ENCODE measurements around the gene ARL8B.
A peak's percentile ranks its signal among the peaks of the same experiment; 100 is the strongest.
"Not testable (repeated sequence)": the region's sequence is repeated elsewhere in the genome, so short reads cannot be mapped to it uniquely, and the experiment has no call there.

Gene ARL8B

GRCh38 chr3:5149306-5149880, 27.3 kb downstream of the ARL8B start:
- no peak for DNase-seq

GRCh38 chr3:5151586-5151985, 29.5 kb downstream of the ARL8B start:
- no peak for DNase-seq

- DNase-seq = no peak
Observed at GRCh38 chr3:5153074-5153473, 31.0 kb downstream of the ARL8B start.

GRCh38 chr3:5155241-5155640, 33.1 kb downstream of the ARL8B start:
- no peak for DNase-seq

GRCh38 chr3:5160321-5160720, 38.2 kb downstream of the ARL8B start:
- DNase-seq = no peak

- no peak for DNase-seq
Observed at GRCh38 chr3:5160940-5161858, 39.1 kb downstream of the ARL8B start.

- DNase-seq = no peak
Observed at GRCh38 chr3:5162102-5162501, 40.0 kb downstream of the ARL8B start.

GRCh38 chr3:5165698-5166097, 43.6 kb downstream of the ARL8B start:
- no peak for DNase-seq

GRCh38 chr3:5166846-5167245, 44.8 kb downstream of the ARL8B start:
- DNase-seq = no peak

GRCh38 chr3:5168110-5168509, 46.0 kb downstream of the ARL8B start:
- no peak for DNase-seq

GRCh38 chr3:5169807-5170206, 47.7 kb downstream of the ARL8B start:
- no peak for DNase-seq

GRCh38 chr3:5170975-5171374, 48.9 kb downstream of the ARL8B start:
- no peak for DNase-seq

- DNase-seq = no peak
Observed at GRCh38 chr3:5172018-5172417, 49.9 kb downstream of the ARL8B start.

GRCh38 chr3:5179036-5179435, 56.9 kb downstream of the ARL8B start:
- not testable (repeated sequence) for DNase-seq

- DNase-seq = no peak
Observed at GRCh38 chr3:5181469-5182141, 59.5 kb downstream of the ARL8B start.

- not testable (repeated sequence) for DNase-seq
Observed at GRCh38 chr3:5183714-5184113, 61.6 kb downstream of the ARL8B start.

GRCh38 chr3:5184499-5184898, 62.4 kb downstream of the ARL8B start:
- no peak for DNase-seq

GRCh38 chr3:5185093-5185673, 63.1 kb downstream of the ARL8B start:
- DNase-seq = no peak

GRCh38 chr3:5186089-5186857, 64.2 kb downstream of the ARL8B start:
- no peak for DNase-seq

GRCh38 chr3:5186858-5187155, 64.7 kb downstream of the ARL8B start:
- no peak for DNase-seq

- DNase-seq = peak; percentile 94
Observed at GRCh38 chr3:5187156-5187919, 65.2 kb downstream of the ARL8B start, which contains the start of gene EDEM1. Gene EDEM1, plus strand, starts transcription at chr3:5187707. Its CDS starts 99 bp downstream, at chr3:5187806.

- peak; percentile 56 for DNase-seq
Observed at GRCh38 chr3:5187920-5188418, 65.9 kb downstream of the ARL8B start.

All from activated gamma-delta T cell treated with Interleukin-2 at 50 U/mL for 16 hours (primary cell).